Anterior cingulate cortex (tissue), 58 donors: ENCODE data around the gene CHST14.

Experiments
- DNase-seq, 58 donors: peaks; one replicate each; lab custom pipeline; 2025; lab: John Stamatoyannopoulos, UW

CHST14 gene

GRCh38 chr15:40481341-40482074, 10.7 kb downstream of the CHST14 start:
- no peak for DNase-seq

GRCh38 chr15:40483919-40484318, 13.1 kb downstream of the CHST14 start:
- no peak for DNase-seq

GRCh38 chr15:40486066-40486770, 15.4 kb downstream of the CHST14 start:
- DNase-seq, result no peak

GRCh38 chr15:40487816-40488682, 17.3 kb downstream of the CHST14 start:
- DNase-seq, result no peak

- no peak for DNase-seq
These were observed 18.7 kb downstream of the CHST14 start for GRCh38 chr15:40489274-40490175.

GRCh38 chr15:40493089-40493840, 22.5 kb downstream of the CHST14 start:
- no peak for DNase-seq

GRCh38 chr15:40495516-40495915, 24.7 kb downstream of the CHST14 start:
- DNase-seq, result no peak

GRCh38 chr15:40498418-40498817, 27.6 kb downstream of the CHST14 start:
- DNase-seq, result no peak

GRCh38 chr15:40498891-40499290, 28.1 kb downstream of the CHST14 start:
- no peak for DNase-seq

GRCh38 chr15:40499931-40500330, 29.1 kb downstream of the CHST14 start:
- no peak for DNase-seq

GRCh38 chr15:40500568-40501330, 30.0 kb downstream of the CHST14 start:
- DNase-seq, result no peak

- DNase-seq, result no peak
These were observed 30.7 kb downstream of the CHST14 start for GRCh38 chr15:40501487-40501886.

GRCh38 chr15:40506964-40507571, 36.3 kb downstream of the CHST14 start:
- DNase-seq, result peak in 53 of 58 donors; percentile 5 to 75 (median 41)

GRCh38 chr15:40508216-40508615, 37.4 kb downstream of the CHST14 start:
- no peak for DNase-seq

GRCh38 chr15:40510201-40510600, 39.4 kb downstream of the CHST14 start:
- no peak for DNase-seq

- peak in 3 of 58 donors; percentile 17 to 49 (median 26) for DNase-seq
These were observed 40.3 kb downstream of the CHST14 start for GRCh38 chr15:40511093-40511471.

GRCh38 chr15:40511472-40512133, 40.8 kb downstream of the CHST14 start:
- peak in 36 of 58 donors; percentile 1 to 67 (median 14) for DNase-seq
